NCI-H2107 treated with DMSO at 0.1 percent for 48 hours (cell line): ENCODE results near the gene CCDC54.
"Not testable (repeated sequence)": the region's sequence is repeated elsewhere in the genome, so short reads cannot be mapped to it uniquely, and the experiment has no call there.

ENCODE experiments used
- DNase-seq: peaks from one replicate; lab custom pipeline; 2025; ENCODE audit not compliant: unreplicated experiment; lab: John Stamatoyannopoulos, UW

CCDC54 gene

DNA sequence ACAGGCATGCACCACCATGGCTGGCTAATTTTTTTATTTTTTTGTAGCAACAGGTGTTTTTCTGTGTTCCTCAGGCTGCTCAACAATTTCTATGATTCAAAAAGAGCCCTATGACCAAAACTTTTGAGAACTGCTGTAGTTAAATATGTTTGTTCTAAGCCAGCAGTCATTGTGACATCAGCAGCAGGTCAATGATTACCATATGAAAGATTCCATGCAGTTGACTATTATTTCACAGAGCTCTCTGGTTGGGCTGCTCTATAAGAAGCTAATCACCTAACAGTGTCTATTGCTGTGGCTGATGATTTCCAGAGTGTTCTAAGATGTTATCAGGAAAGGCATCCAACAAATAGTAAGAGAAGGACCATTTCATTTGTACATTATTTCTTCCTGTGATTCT, at the start of gene CCDC54:
TSS of gene CCDC54 (plus strand) at position 289 of the 400 bp plus-strand sequence. CDS start 149 bp downstream, outside the sequence.
- no peak for DNase-seq

DNA sequence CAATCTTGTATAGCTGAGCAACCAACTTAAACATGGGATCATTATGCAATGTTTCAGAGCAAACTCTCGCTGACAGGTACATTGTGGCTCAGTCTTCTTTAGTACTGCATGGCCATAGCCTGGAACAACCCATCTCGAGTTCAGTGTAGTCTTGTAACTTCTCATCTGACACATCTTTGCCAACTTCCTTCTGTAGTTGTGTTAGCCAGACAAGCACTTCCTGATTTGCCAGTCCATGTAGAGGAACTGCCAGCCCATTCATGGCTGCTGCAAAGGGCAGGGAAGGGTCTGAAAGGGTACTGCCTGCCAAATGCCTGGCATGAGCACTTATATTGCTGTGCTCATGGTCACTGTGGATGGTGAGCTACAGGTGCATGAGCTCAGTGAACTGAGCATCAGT, 49.2 kb upstream of the CCDC54 start:
- DNase-seq, result no peak

DNA sequence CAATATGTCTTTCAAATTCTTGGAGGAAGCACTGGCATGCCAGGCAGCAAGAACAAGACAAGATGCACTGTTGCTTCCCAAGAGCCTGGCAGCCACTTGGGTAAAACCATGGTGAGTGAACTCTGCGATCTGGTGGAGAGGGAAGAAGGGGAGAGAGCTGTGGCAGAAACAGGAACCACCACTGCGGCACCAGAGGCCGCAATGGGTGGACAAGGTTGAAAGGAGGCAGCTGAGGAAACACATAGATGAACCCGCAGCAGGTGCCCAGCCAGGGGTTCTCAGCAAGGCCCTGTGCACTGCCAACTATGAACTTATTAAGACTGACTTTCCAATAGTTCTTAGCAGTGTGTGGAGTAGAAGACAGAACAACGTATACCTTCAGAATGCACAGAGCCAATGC, 48.2 kb upstream of the CCDC54 start:
- no peak for DNase-seq

DNA sequence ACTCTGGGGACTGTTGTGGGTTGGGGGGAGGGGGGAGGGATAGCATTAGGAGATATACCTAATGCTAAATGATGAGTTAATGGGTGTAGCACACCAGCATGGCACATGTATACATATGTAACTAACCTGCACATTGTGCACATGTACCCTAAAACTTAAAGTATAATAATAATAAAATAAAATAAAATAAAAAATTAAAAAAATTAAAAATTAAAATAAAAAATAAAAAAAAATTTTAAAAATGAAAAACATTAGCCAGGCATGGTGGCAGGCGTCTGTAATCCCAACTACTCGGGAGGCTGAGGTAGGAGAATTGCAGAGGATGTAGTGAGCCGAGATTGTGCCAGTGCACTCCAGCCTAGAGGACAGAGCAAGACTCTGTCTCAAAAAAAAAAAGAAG, 37.5 kb upstream of the CCDC54 start:
- not testable (repeated sequence) for DNase-seq

DNA sequence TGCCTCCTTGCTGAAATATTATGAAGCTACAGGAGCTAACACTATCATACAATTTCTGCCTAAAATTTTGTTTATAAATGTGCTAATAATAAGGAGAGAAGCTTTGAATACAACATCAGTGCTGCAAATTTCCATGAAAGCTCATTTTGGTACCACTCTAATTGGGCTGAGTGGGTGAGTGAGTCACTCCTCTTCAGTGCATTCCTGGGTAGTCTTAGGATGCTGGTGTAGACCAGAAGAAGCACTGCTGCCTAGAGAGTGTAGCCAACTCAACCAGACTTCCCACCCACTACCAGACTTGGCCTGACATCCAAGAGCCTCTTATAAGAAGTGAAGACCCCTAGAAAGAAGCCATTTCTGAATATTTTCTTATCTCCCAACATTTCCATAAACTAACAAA, 32.5 kb upstream of the CCDC54 start:
- no peak for DNase-seq

DNA sequence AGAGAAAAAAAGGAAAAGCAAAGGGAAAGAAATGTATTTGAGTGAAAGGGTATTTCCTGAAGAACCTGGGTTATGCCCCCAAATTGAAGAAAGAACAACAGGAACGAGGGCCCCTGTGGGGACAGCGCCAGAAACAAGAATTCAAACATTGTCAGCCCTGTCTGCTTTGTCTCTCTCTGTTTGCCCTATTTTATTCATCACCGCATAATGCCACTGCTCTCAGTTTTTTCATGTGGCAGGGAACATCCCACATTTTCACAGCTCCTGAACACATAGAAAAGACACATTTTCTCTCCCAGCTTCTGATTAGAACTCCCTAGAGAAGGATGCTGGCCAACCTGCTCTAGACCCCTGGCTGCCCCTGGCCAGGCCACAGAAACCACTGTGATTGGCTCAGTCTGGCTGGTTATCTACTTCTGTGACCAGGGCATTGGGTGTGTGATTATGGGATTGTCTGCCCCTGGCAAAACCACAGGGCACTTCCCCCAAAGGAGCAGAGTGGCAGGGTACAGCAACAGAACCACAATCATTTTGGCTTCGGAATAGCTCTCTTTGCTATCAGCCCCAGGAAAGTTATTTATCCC, 31.3 kb upstream of the CCDC54 start:
- no peak for DNase-seq

DNA sequence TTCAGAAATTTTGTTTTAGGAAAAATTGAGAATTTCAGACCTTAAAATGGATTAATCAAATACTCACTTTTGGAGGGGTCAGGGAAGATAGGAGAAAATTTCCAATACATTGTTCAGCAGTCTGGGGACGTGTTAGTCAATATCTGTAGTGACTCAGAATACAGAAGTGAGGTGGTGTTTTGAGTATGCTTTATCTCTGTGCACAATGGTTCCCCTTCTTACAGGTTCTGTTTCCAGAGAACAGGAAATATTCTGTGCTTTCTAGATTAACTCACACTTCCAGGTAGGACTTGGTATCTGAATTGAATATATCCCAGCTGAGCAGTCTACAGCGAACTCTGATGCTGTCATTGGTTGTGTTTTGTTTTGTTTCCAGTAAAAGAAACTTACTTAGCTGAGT, 30.7 kb upstream of the CCDC54 start:
- no peak for DNase-seq

DNA sequence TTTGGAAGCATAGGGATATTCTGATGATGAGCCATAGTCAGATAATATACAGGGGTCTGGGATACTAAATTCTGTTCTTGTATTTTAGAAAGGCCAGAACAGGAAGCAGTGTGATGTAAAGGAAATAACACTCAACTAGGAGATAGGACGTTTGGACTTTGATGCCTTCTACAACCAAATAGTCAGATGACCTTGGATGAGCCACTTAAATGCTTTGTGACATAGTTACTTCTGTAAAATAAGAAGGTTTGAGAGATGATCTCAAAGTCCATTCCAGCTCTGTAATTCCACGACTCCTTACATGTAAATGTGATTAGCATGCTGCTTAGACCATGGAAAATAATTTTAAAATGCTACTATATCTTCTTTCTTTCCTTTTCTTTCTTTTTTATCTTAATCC, 29.5 kb upstream of the CCDC54 start:
- no peak for DNase-seq

DNA sequence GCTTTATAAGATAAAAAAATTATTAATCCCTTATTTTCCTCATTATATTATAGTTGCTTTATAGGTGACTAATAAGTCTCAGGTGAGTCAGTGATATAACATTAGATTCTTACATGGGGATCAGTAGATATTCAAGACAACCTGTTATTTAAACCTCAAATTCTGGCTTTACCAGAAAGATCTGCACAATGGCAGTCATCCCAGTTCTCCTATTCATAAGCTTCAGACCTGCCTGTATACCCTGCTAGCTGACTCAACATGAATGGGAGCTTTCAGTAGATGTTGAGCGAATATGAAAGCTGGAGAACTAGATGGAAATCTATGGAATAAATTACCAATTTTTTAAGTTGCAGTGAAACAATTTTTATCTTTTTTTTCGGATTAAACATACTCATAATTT, 20.5 kb upstream of the CCDC54 start:
- no peak for DNase-seq

DNA sequence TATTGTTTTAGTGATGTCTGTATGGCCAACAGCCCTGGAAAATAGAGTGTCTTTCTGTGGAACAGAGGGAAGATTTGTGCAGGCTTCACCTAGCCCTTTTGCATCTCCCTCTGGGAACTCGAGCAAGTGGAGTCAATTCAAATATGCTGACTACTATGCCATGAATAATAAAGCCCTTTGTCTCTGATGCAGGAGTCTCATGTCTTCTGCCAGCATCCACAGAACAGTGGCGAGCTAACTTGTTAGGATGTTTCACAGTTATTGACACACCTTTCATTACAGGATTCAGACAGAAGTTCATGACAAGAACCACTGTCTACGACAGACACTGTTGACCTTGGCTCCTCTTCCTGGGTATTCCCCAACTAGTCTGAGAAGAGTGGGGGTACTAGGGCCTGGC, 15.6 kb upstream of the CCDC54 start:
- DNase-seq, result no peak

DNA sequence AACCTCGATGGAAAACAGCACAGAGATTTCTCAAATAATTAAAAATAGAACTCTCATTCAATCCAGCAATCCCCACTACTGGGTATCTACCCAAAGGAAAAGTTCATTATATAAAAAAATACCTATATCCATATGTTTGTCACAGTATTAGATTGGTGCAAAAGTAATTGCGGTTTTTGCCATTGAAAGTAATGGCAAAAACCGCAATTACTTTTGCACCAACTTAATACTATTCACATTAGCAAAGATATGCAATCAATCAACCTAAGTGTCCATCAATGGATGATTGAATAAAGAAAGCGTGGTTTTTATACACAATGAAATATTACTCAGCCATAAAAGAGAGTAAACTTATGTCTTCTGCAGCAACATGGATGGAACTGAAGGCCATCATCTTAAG, 12.2 kb upstream of the CCDC54 start:
- no peak for DNase-seq

DNA sequence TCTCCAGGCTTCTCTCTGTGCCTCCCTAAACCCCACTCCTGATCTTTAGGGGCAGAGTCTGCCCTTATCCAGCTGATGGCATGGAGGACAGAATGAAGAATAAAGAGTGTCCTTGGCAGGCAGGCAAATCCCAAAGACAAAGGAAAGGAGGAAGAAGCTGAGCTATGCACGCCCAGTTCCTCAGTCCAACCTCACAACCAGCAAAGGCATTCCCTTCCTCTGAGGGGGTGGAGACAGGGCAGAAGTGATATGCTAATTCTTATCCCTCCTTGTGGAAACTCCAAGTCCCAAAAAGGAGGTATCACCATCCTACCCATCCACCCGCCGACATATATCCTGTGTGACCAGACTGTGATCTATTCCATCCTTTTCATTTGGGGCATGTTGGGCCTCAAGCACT, 10.5 kb upstream of the CCDC54 start:
- DNase-seq, result no peak

DNA sequence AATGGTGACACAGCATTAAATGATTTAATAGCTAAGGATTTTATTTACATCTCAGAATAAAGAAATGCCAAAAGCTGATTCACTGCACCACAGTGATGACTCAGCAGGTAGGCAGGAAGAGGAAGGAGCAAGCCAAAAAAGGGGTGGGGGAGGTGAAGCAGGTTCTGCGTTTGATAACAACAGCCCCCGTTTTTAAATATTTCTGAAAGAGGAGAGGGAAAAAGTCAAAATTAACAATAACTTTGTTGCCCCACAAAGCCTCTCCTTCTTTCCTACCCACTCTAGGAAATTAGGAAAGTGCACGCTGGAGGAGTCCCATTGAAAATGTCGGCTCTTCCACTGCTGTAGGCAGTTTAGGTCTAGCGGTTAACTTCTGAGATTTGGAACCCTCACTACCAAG, 9.9 kb upstream of the CCDC54 start:
- DNase-seq, result no peak

DNA sequence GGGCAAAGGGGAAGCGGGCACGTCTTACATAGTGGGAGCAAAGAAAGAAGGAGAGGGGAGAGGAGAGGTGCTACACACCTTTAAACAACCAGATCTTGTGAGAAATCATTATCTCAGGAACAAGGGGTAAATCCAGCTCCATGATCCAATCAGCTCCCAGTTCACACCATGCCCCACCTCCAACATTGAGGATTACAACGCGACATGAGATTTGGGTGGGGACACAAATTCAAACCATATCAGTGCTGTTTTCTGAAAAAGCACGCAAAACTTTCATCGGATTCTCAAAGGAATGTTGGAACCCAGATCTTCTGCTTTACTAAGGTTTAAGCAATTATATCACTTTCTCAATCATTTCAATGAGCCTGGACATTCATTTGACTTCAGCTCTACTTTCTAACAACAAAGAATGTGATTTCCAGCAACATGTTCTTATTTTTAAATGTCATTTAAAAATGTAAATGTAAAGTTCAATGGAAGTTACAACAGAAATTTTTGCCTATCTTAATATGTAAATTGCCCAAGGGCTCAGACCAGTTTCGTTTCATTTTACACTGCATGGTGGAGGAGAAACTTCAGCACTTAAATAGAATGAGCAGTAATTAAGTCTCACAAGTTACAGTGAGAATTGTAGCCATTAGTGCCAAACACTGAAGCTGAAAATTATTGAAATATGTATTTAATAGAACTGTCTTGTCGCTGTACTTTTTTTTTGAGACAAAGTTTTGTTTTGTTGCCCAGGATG, 8.4 kb upstream of the CCDC54 start:
- DNase-seq, result no peak

DNA sequence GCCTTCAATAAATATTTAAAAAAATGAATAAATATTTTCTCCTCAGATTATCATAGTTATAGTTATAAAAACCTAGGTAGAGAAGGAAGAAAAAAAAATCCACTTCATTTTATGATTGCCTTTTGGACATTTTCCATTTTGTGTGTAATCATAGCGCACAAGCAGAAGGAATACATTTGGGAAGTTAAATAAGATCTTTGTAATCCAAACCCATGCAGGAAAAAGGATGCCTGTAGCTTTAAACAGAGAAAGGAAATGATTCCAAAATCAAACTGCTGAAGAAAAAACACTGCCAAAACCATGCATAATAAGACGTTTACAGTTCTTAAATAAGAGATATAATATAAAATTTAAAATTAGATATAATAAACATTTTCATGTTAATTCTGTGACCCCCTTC, 7.4 kb upstream of the CCDC54 start:
- DNase-seq, result no peak

DNA sequence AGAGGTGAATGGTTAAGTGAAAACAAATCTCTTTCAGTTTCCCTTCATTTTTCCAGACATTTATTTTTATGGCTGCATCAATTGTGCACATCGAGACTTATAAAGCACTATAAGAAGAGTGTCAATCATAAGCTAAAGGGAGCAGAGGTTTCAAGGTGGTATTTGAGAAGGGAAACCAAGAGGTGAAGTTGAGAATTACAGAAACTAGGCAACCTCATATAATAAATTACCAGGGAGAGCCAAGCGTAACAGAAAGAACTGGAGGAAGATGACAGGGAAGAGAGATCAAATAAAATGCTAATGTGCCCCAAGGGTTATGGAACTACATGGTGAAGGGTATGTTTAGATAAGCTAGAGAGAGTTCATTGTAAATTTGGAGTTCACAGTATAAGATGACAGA, 6.3 kb upstream of the CCDC54 start:
- DNase-seq, result no peak

DNA sequence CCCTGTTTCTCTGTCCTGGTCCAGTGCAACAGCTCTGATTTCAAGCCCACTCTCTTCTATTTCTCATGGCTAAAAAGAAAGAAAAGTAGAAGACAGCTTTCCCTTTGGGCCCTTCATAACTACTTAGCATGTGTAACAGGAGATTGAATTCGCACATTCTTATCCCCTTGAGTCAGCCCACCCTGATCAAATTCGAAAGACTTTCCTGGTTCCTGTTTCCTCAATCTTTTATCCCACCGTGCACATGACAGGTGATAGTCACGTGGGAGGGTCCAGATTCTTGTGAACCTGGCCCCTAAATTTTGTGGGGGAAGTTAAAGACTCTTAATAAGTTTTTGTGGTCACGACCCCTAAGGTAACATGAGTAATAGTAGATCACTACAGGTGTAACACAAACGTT, 4.7 kb upstream of the CCDC54 start:
- no peak for DNase-seq

DNA sequence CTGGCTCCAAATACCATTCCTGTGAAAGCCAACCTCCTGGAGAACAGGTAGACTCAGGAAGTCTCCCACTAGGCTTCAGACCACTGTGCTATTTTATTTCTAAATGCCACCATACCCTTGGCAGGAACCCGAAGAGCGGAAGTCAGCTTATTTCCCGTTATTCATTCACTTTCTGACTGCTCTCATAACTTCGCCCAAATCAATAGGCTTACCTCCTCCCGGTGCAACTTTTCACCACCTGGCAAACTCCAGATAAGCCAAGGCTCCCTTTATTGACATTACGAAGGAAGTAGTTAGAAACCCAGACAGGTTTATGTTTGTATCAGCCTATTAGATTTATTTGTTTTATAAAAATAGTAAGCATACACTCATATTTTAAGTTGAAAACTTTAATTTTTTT, 3.3 kb upstream of the CCDC54 start:
- DNase-seq, result no peak

DNA sequence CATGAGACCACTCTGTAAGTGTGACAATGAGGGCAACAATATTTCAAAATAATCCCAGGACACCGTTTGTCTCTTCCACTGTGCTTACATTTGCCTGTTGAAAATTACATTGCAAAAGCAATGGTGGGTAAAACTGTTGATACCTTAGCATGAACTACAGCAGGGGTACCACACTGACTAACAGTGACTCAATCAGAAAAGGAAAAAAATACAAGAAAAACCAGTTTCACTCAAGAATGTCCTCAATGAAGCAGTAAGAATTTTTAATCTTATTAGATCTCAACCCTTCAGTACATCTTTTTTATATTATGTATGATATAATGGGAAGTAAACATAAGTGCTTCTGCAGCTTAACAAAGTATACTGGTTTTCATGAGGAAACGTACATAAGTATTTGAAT, 1.6 kb upstream of the CCDC54 start:
- no peak for DNase-seq

DNA sequence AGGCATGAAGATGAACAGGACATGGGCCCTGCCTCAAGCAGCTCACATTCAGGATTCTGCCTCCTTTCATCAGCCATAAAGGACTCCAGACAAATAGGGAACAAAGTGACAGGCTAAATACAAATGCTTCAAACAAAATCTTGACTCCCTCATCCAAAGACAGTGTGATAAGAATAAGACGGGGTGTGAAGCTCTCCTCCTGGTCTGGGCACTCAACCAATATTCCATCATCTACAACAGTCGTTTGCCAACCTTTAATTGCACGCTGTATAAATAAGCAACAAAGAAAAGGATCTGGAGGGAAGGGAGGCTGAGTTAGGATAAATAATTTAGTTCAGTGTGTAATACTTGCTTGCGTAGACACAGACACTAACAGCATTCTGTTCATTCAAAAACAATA, 5.4 kb downstream of the CCDC54 start:
- DNase-seq, result no peak

DNA sequence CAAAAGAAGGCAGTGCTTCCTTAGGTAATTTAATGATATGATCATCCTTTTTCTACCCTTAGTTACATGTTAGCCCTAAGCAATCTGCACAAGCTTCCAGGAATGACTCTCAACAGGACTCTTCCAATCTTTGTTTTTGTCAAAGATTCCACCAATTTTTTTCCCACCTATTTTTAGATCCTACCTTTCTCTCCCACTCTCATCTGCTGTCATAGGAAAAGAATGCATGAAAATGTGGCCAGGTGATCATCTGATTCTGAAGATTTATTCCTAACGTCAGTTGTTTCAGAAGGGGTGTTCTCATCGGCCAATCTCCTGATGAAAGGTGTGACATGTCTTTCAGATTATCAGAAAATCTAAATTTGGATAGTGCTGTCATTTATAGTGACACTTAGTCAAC, 7.2 kb downstream of the CCDC54 start:
- DNase-seq, result no peak

DNA sequence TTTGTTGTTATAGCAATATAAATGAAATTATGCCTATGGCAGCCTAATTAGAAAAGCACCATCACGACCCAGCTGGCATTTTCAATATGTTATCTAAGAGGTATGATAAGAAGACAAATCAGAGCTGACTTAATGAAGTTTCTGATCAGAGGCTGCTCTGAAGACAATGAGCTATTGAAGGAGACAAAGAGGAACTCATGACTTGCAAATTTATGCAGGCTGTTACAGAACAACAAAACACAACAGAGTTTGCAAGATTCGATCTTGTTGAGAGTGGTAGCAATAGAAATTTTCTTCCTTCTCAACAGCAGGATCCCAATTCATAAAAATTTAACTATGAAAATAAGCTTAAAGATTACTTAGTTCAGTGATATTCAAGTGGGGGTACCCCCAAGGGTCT, 7.7 kb downstream of the CCDC54 start:
- DNase-seq, result no peak

DNA sequence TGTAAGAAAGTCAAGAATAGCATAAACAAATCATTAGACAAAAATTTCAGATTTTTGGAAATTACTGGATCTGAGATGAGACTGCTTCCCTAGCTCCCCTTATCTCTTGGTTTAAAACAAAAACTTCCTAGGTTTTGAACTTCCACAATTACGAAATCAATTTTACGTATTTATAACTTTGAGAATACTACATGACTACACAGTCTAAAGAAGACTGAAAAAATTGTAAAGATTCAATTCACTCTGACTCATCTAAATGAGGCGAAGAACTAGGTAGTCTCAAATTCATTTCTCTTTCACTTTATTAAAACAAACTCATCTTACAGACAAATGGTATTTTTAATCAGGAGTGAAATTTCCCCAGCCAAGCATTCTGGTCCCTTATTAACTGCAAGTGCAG, 10.3 kb downstream of the CCDC54 start:
- no peak for DNase-seq
